Panc1 (cell line): ENCODE results near the gene ASCC3. TPM values are rescaled to one million over a fixed set of nuclear protein-coding genes. Genes with fewer than 3 reads are reported as not detected.

Source experiments
- ATAC-seq: fragments of 200-7000 bp; cut with Tn5 transposase; 2 replicates; pipeline ENCODE4 v1.9.1; 2020; ENCODE audit warnings: mild to moderate bottlenecking, moderate library complexity
- BruUV-seq: library from RNA; stranded (reverse); fragments of 400-500 nt; replicated peaks from 2 replicates; lab custom pipeline; 2021; lab: Mats Ljungman, UMichigan
- CTCF ChIA-PET: fragments of 300-600 bp; sonication (Branson Sonifier 250); formaldehyde crosslinking; loops from one replicate; lab custom pipeline; 2022; ENCODE audit warnings: antibody characterized with exemption; lab: Charles Lee
- POLR2A ChIA-PET: fragments of 300-600 bp; sonication (Branson Sonifier 250); formaldehyde crosslinking; loops from one replicate; lab custom pipeline; 2022; ENCODE audit warnings: antibody characterized with exemption; lab: Charles Lee
- DNase-seq: peaks from one replicate; pipeline ENCODE4 v3.0.0-alpha.2; 2010; ENCODE audit warnings: low read depth, low spot score
- H3K27ac ChIP-seq: 2 replicates; pipeline ENCODE4 v1.5.1; 2011; ENCODE audit warnings: mild to moderate bottlenecking, low read length, inconsistent platforms
- H3K27me3 ChIP-seq: fragments of 200-500 bp; sonication (Bioruptor generic); 2 replicates; pipeline ENCODE4 v1.6.0; 2014; ENCODE audit warnings: low read length, inconsistent platforms; ENCODE audit not compliant: control insufficient read depth, insufficient read depth
- H3K36me3 ChIP-seq: fragments of 200-500 bp; sonication (Bioruptor generic); 2 replicates; pipeline ENCODE4 v1.5.1; 2014; ENCODE audit warnings: inconsistent platforms, mild to moderate bottlenecking, low read length, moderate library complexity; ENCODE audit not compliant: control insufficient read depth, insufficient read depth
- H3K4me1 ChIP-seq: 2 replicates; pipeline ENCODE4 v1.5.1; 2011; ENCODE audit warnings: inconsistent platforms, mild to moderate bottlenecking, low read length, moderate library complexity; ENCODE audit not compliant: control insufficient read depth, insufficient read depth
- H3K4me3 ChIP-seq, 2 experiments: 2 replicates each; pipeline ENCODE4 v1.5.1; 2011 to 2012; ENCODE audit warnings: low read depth in 2 of 2, low read length in 2 of 2, mild to moderate bottlenecking in 2 of 2, inconsistent platforms in 1 of 2, moderate library complexity in 1 of 2
- H3K9me3 ChIP-seq: fragments of 200-500 bp; sonication (Bioruptor generic); 2 replicates; pipeline ENCODE4 v1.5.1; 2014; ENCODE audit warnings: low read depth, mild to moderate bottlenecking, inconsistent platforms, low read length, moderate library complexity; ENCODE audit not compliant: control insufficient read depth, insufficient read depth
- POLR2AphosphoS5 ChIP-seq: IDR thresholded peaks from 2 replicates; pipeline ENCODE4 v1.6.1; 2012; ENCODE audit warnings: mild to moderate bottlenecking, low read depth, low read length, moderate library complexity
- SIN3A ChIP-seq: IDR thresholded peaks from 2 replicates; pipeline ENCODE4 v1.6.1; 2012; ENCODE audit warnings: low read depth, mild to moderate bottlenecking, low read length, moderate library complexity, borderline replicate concordance; ENCODE audit not compliant: insufficient read depth
- TCF7L2 ChIP-seq: IDR thresholded peaks from 2 replicates; pipeline ENCODE4 v1.6.1; 2011; ENCODE audit warnings: mild to moderate bottlenecking, low read depth, low read length, inconsistent platforms
- in situ Hi-C: cut with HindIII; loops from 2 replicates; pipeline ENCODE4 v1.10.0; 2016; ENCODE audit warnings: low sequenced_read_pairs, low pct_unique_long_range_greater_than_20kb
- intact Hi-C: fragments of 100-400 bp; cut with micrococcal nuclease; formaldehyde crosslinking; loops from one replicate; pipeline ENCODE4 v1.10.0; 2022; ENCODE audit not compliant: unreplicated experiment
- total RNA-seq: library from RNA; stranded (reverse); gene quantifications from one replicate; pipeline ENCODE4 v1.2.1, GENCODE V29; 2021; ENCODE audit not compliant: unreplicated experiment
- TF ChIP-seq, protein P1 (sequence below): fragments of 450-650 bp; IDR thresholded peaks from 2 replicates; pipeline ENCODE4 v1.5.1; 2017; ENCODE audit warnings: mild to moderate bottlenecking
- TF ChIP-seq, protein P2 (sequence below), 2 experiments: IDR thresholded peaks; 2 replicates each; pipeline ENCODE4 v1.6.1; 2011 to 2012; ENCODE audit warnings: low read depth in 2 of 2, control low read depth in 1 of 2, low read length in 1 of 2, mild to moderate bottlenecking in 1 of 2, moderate library complexity in 1 of 2; ENCODE audit not compliant: insufficient read depth in 1 of 2

Gene ASCC3
- total RNA-seq, 1 experiment from 2014 or later = 46.9 TPM

DNA sequence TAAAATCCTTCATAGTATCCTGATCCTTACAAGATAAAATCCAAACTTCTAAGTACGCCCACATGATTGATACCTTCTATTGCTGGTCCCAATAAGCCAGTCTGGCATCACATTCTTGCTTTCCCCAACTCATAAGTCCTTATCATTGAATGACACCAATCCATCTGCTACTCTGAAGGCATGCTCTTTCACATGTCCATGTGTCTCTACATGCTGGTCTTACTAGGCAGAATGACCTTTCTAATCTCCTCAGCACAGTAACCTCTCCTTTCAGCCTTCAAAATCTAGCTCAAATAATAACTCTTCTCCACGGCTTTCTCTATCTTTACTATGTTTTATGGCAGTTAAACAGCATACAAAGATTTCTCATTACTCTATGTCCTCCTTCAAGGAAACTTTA lies 71.1 kb downstream of the ASCC3 start:
- ChIA-PET CTCF (no interaction called here), POLR2A (no interaction called here)
- Histone ChIP-seq H3K4me1 (no peaks in the 10 kb centered on the region), H3K9me3 (no peaks in the 10 kb centered on the region), H3K27me3 (no peaks in the 10 kb centered on the region), H3K27ac (no peak overlapping the region), H3K4me3 (no peak overlapping the region), H3K36me3 (no peaks in the 10 kb centered on the region; the same call in 1 of the 2 replicates)
- no peak for DNase-seq
- BruUV-seq = no TSS peak
- TF ChIP-seq, protein P1, sequence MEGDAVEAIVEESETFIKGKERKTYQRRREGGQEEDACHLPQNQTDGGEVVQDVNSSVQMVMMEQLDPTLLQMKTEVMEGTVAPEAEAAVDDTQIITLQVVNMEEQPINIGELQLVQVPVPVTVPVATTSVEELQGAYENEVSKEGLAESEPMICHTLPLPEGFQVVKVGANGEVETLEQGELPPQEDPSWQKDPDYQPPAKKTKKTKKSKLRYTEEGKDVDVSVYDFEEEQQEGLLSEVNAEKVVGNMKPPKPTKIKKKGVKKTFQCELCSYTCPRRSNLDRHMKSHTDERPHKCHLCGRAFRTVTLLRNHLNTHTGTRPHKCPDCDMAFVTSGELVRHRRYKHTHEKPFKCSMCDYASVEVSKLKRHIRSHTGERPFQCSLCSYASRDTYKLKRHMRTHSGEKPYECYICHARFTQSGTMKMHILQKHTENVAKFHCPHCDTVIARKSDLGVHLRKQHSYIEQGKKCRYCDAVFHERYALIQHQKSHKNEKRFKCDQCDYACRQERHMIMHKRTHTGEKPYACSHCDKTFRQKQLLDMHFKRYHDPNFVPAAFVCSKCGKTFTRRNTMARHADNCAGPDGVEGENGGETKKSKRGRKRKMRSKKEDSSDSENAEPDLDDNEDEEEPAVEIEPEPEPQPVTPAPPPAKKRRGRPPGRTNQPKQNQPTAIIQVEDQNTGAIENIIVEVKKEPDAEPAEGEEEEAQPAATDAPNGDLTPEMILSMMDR = no peak
- TF ChIP-seq POLR2AphosphoS5 = no peak
- TF ChIP-seq, protein P2, sequence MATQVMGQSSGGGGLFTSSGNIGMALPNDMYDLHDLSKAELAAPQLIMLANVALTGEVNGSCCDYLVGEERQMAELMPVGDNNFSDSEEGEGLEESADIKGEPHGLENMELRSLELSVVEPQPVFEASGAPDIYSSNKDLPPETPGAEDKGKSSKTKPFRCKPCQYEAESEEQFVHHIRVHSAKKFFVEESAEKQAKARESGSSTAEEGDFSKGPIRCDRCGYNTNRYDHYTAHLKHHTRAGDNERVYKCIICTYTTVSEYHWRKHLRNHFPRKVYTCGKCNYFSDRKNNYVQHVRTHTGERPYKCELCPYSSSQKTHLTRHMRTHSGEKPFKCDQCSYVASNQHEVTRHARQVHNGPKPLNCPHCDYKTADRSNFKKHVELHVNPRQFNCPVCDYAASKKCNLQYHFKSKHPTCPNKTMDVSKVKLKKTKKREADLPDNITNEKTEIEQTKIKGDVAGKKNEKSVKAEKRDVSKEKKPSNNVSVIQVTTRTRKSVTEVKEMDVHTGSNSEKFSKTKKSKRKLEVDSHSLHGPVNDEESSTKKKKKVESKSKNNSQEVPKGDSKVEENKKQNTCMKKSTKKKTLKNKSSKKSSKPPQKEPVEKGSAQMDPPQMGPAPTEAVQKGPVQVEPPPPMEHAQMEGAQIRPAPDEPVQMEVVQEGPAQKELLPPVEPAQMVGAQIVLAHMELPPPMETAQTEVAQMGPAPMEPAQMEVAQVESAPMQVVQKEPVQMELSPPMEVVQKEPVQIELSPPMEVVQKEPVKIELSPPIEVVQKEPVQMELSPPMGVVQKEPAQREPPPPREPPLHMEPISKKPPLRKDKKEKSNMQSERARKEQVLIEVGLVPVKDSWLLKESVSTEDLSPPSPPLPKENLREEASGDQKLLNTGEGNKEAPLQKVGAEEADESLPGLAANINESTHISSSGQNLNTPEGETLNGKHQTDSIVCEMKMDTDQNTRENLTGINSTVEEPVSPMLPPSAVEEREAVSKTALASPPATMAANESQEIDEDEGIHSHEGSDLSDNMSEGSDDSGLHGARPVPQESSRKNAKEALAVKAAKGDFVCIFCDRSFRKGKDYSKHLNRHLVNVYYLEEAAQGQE (IDR thresholded peaks at IDR 0.05; ENCODE audit: insufficient read depth in 1 of 2, low read depth in 2 of 2, low read length in 1 of 2) = no peak
- TF ChIP-seq SIN3A = no peak
- TF ChIP-seq TCF7L2 = no peak
- intact Hi-C loops = no loop called here
- no peak for ATAC-seq
- in situ Hi-C loops = no loop called here

DNA sequence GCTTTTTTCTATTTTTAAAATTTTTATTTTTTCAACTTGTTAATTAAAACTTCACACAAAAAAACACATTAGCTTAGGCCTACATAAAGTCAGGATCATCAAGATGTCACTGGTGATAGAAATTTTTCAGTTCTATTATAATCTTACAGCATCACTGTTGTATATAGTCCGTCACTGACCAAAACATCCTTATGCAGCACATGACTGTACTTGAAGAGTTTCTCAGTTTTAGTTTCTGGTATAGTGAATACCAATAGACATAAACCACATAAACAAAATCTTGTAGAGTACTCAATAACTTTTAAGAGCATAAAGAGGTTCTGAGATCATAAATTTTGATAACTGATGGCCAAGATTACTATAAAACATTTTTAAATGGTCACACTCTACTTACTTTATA lies 71.8 kb downstream of the ASCC3 start:
- ChIA-PET CTCF (no interaction called here), POLR2A (interaction anchor here (0.7 kb wide), 1 partner anchor 513 kb away, joined by 4 read pairs; no protein-coding TSS in a partner anchor)
- Histone ChIP-seq H3K27me3 (no peaks in the 10 kb centered on the region), H3K27ac (no peak overlapping the region), H3K4me1 (no peaks in the 10 kb centered on the region), H3K9me3 (no peaks in the 10 kb centered on the region), H3K4me3 (no peak overlapping the region), H3K36me3 (no peaks in the 10 kb centered on the region; the same call in 1 of the 2 replicates)
- TF ChIP-seq TCF7L2 = no peak
- TF ChIP-seq SIN3A = no peak
- TF ChIP-seq, protein P2 (IDR thresholded peaks at IDR 0.05; ENCODE audit: insufficient read depth in 1 of 2, low read depth in 2 of 2, low read length in 1 of 2) = no peak
- TF ChIP-seq POLR2AphosphoS5 = no peak
- TF ChIP-seq, protein P1 = no peak
- no peak for ATAC-seq
- no TSS peak for BruUV-seq
- in situ Hi-C loops = no loop called here
- no peak for DNase-seq
- intact Hi-C loops = no loop called here
